GM15510 (cell line): ENCODE data around the gene SMIM27.
A peak's percentile ranks its signal among the peaks of the same experiment; 100 is the strongest.

Experiments
- POLR2A ChIP-seq: IDR thresholded peaks from 3 replicates; pipeline ENCODE4 v1.6.1; 2011; ENCODE audit warnings: borderline replicate concordance; ENCODE audit not compliant: insufficient read length; ENCODE audit errors: extremely low read depth

Gene SMIM27

GRCh38 chr9:32550150-32550561 lies 2.0 kb upstream of the SMIM27 start:
- TF ChIP-seq POLR2A, result no peak

DNA sequence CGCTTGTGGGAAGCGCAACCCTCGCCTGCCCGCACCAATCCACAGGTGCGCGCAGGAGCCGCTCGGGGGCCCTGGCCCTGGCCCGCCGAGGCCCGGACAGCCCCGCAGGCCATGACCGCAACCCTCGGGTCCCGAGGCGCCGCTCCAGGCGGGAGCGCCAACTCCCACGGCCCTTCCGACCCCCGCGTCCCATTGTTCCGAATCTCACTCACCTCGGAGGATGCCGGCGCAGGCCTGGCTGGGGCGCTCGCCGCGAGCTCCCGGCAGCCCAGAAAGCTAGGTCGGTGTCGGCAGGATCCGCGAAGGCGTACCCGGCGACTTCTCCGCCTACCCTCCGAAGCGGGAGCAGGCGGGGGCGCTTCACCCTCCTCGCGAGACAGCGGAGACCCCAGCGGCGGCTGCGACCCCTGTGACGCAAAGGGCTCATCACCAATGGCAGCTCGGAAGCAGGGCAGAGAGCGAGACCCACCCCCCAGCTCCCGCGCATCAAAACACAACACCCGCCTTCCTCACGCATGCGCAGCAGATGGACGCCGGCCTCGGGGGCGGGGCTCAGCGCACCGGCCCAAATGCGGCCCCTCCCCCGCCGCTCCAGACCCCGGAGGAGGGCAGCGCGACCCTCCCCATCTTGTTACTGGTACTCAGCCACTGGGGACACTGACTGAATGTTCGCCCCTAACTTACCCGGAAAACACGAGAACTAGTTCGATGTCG lies 1.4 kb upstream of the SMIM27 start:
- TF ChIP-seq POLR2A, result peak; percentile 38

- TF ChIP-seq POLR2A, result no peak
These were observed 663 bp upstream of the SMIM27 start for GRCh38 chr9:32551276-32552051.

DNA sequence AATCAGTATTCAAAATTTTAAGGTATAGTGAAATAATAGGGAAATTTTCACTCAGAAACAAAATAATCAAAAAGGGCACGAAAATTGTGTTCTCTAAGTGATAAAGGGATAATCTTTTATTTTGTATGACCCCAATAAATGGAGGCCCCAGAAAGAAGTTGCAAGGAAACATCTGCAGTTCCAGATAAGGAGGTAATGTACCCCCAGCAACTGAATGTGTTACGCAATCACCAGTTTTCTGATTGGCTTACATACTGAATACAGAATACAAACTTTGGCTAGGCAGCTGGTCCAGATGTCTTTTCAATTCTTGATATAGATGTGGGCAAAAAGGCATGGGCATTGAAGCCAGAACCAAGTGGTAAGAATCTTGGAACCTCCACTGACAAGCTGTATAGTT lies 2.0 kb downstream of the SMIM27 start:
- TF ChIP-seq POLR2A, result no peak

GRCh38 chr9:32554591-32554990 lies 2.5 kb downstream of the SMIM27 start:
- no peak for TF ChIP-seq POLR2A

DNA sequence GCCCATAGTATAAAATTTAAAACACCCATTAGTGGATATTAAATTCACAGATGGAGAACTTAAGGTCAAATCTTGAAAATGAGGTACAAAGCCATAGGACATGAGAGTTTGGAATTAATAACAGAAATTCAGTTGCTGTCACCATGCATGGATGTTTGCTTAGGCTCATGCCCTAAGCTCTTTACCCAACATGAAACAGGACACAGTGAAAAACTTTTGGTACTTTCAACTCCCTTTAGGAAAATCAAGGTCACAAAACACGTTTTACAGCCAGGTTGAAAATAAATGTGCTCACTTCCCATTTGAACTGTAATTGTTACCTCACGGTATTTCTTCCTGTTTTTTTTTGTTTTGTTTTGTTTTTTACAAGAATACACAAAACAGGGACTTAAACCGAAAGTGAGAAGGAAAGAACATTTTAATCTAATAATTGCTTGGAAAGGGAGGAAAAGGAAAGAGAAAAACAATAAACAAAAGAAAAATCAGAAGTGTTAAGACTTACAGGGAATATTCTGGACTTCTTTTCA lies 6.3 kb downstream of the SMIM27 start:
- TF ChIP-seq POLR2A, result no peak

GRCh38 chr9:32565967-32566366 lies 13.8 kb downstream of the SMIM27 start:
- TF ChIP-seq POLR2A, result no peak

DNA sequence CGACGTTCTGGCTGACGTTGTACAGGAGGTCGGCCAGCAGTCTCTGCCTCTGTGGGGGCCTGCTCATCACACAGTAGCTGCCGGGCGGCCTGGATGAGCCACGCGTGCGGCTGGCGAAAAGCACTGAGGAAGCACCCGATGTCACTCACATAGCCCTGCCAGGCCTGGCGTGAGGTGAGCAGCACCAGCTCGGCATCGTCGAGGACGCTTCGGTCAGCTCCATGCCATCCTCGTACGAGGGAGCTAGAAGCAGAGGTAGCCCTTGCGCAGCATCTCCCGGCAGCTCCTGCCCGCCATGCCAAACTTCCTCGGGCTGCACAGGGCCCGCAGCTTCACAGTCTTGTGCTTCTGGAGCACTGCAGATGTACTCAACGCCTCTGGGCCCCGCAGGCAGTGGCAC lies 14.6 kb downstream of the SMIM27 start:
- TF ChIP-seq POLR2A, result no peak

GRCh38 chr9:32570262-32570661 lies 18.1 kb downstream of the SMIM27 start:
- TF ChIP-seq POLR2A, result no peak

DNA sequence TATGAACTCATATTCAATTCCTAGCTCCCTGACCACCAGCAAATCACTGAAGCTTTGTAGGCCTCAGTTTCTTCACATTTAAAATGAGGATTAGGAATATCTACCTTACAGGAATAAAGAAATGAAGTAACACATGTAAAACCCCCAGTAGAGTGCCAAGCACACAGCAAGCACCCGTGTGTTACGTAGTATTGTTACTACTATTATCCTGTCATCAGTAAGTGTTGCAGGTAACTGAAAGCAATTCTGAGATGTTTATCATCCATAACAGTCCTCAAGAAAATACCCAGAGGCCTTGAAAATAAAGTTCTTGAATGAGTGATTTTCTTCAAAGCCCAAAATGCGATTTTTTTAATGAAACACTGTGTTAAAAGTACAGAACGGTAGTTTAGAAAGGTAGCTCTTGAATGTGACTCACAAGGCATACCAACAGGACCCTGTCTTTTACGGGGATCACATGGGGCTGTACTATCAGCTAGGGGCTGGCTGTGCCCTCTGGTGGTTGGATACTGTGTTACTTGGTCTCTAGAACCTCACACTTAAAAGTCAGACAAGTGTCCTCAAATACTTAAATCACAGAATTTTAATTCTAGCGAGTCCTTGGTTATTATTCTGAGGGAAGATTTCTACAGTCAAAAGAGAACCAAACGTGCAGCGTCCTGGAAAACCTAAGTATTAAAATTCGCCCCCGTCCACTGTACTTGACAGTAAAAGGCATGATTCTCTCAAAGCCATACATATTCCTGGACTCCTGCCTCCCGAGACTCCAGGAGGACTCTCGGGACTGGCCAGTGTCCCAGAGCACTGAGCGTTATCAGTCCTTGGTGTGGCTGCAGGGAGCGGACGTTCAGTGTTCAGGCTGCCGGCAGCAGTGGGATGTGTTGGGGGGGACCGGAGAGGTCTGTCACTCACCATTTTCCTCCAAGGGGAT lies 20.1 kb downstream of the SMIM27 start:
- no peak for TF ChIP-seq POLR2A

DNA sequence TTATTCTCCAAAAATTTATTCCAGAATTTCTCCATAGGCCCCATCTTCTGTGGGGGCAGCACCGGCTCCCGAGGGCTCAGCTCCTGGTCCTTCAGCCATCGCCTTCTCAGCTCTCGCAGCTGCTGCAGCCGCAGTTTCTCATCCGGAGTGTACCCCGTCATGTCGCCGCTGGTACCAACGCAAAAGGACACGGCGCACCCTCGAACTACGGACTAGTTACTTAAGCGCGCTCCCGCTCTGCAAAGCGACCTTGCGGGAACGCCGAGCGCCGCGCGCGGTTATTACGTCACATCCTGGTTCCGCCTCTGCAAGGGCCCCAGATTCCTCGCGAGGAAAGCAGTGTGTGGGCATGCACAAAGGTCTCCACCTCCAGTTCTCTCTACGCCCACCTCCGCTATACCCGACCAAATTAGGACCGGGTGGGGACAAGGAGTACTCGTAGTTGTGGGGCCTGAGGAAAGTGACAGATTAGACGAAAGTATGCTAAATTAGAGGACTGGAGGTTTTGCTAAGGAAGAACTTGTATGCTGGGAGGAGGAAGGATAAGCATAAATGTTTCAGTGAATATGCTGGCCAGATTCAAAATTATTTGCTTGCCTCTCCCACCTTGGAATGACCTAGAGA lies 20.9 kb downstream of the SMIM27 start, which contains the start of gene NDUFB6:
TSS of gene NDUFB6 (minus strand) at position 260 of the 624 bp plus-strand sequence. CDS start at position 161, 99 bp downstream.
- TF ChIP-seq POLR2A, result peak; percentile 78

- TF ChIP-seq POLR2A, result no peak
These were observed 21.7 kb downstream of the SMIM27 start for GRCh38 chr9:32573821-32574220.

DNA sequence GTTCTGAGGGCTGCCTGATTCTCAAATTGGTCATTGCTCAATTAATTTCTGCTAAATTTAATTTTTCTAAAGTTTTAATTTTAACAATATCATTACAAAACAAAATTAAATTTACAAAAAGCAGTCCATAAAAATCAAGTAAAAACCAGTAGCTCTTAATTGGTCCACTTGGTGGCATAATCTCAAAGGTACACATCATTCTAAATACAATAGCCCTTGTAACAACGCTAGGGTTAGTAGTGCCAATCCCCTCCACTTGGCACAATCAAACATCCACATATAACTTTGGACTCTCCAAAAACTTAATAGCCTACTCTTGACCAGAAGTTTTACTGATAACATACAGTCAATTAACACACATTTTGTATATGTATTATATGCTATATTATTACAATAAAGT lies 22.7 kb downstream of the SMIM27 start:
- no peak for TF ChIP-seq POLR2A

GRCh38 chr9:32577316-32577715 lies 25.2 kb downstream of the SMIM27 start:
- TF ChIP-seq POLR2A, result no peak
